K562 (cell line): ENCODE results near the gene C11orf42. TPM values are rescaled to one million over a fixed set of nuclear protein-coding genes. Genes with fewer than 3 reads are reported as not detected.
A peak's percentile ranks its signal among the peaks of the same experiment; 100 is the strongest.

Experiments
- ATAC-seq: fragments of 200-7000 bp; cut with Tn5 transposase; 3 replicates; pipeline ENCODE4 v1.9.1; 2020; ENCODE audit warnings: moderate library complexity
- BruUV-seq: library from RNA; stranded (reverse); fragments of 400-500 nt; replicated peaks from 2 replicates; lab custom pipeline; 2021; lab: Mats Ljungman, UMichigan
- CTCF ChIA-PET: fragments of 300-600 bp; formaldehyde crosslinking; extraction: SDS; loops from one replicate; lab custom pipeline; 2021; ENCODE audit warnings: low intra/inter-chr PET ratio; lab: Yijun Ruan, JAX
- POLR2A ChIA-PET: fragments of 300-600, 350-650 bp; sonication (Branson Sonifier 250); formaldehyde crosslinking; extraction: SDS; loops from one replicate; lab custom pipeline; 2021; ENCODE audit warnings: antibody characterized with exemption, inconsistent platforms; lab: Yijun Ruan, JAX
- DNase-seq, 4 experiments: peaks; one replicate each; pipeline versions ENCODE4 v3.0.0 to v3.0.0-alpha.2; 2011 to 2018; ENCODE audit warnings: low spot score in 3 of 4, mixed read lengths in 3 of 4; ENCODE audit errors: extremely low read depth in 1 of 4
- FAIRE-seq: peaks from 2 replicates; lab custom pipeline; 2011; peaks lifted over from hg19 to GRCh38; lab: Jason Lieb, UNC
- H2AFZ ChIP-seq: 2 replicates; pipeline ENCODE4 v1.6.0; 2011; ENCODE audit warnings: low read depth, low read length, control low read depth, inconsistent platforms
- H3K27ac ChIP-seq: fragments of 200-600 bp; 3 replicates; pipeline ENCODE4 v1.8.0; 2011; ENCODE audit warnings: low read depth, mild to moderate bottlenecking, control low read depth, inconsistent platforms, low read length, moderate library complexity, mixed read lengths; ENCODE audit errors: extremely low read depth
- H3K27me3 ChIP-seq, 2 experiments: fragments of 300-600 bp in 1 of 2; 2 replicates in 1 of 2; 3 replicates in 1 of 2; pipeline versions ENCODE4 v1.6.0 to v1.8.0; 2011; ENCODE audit warnings: inconsistent platforms in 2 of 2, low read length in 2 of 2, mild to moderate bottlenecking in 1 of 2, mixed read lengths in 1 of 2, moderate library complexity in 1 of 2; ENCODE audit not compliant: control insufficient read depth in 2 of 2, insufficient read depth in 2 of 2
- H3K36me3 ChIP-seq: fragments of 300-600 bp; 3 replicates; pipeline ENCODE4 v1.8.0; 2011; ENCODE audit warnings: mild to moderate bottlenecking, low read length, inconsistent platforms; ENCODE audit not compliant: control insufficient read depth, insufficient read depth
- H3K4me1 ChIP-seq, 2 experiments: fragments of 200-600 bp in 1 of 2; replicated peaks in 1 of 2; 2 replicates in 1 of 2; 3 replicates in 1 of 2; pipeline versions ENCODE4 v1.5.1 to v1.8.0; 2011; ENCODE audit warnings: inconsistent platforms in 2 of 2, low read length in 2 of 2, mild to moderate bottlenecking in 1 of 2, mixed read lengths in 1 of 2, moderate library complexity in 1 of 2; ENCODE audit not compliant: control insufficient read depth in 2 of 2, insufficient read depth in 2 of 2
- H3K4me2 ChIP-seq: 2 replicates; pipeline ENCODE4 v1.6.1; 2011; ENCODE audit warnings: low read length, control low read depth, inconsistent platforms, mixed read lengths; ENCODE audit not compliant: insufficient read depth
- H3K4me3 ChIP-seq: fragments of 200-600 bp; sonication (generic), shearing (Covaris generic); 2 replicates; pipeline ENCODE4 v1.5.1; 2016; ENCODE audit warnings: control low read depth, inconsistent platforms
- H3K79me2 ChIP-seq: fragments of 200-600 bp; 3 replicates; pipeline ENCODE4 v1.8.0; 2011; ENCODE audit warnings: low read length, inconsistent platforms; ENCODE audit not compliant: control insufficient read depth, insufficient read depth
- H3K9ac ChIP-seq, 2 experiments: 2 replicates each; pipeline versions ENCODE4 v1.6.0 to v1.6.1; 2011; ENCODE audit warnings: low read depth in 2 of 2, low read length in 2 of 2, control low read depth in 1 of 2, inconsistent platforms in 1 of 2, mild to moderate bottlenecking in 1 of 2, mixed read lengths in 1 of 2; ENCODE audit not compliant: insufficient read depth in 1 of 2
- H3K9me1 ChIP-seq: one replicate; pipeline ENCODE4 v1.6.0; 2011; ENCODE audit warnings: inconsistent platforms, mild to moderate bottlenecking, low read length, moderate library complexity; ENCODE audit not compliant: control insufficient read depth, insufficient read depth
- H3K9me3 ChIP-seq: replicated peaks from 2 replicates; pipeline ENCODE4 v1.5.1; 2011; ENCODE audit warnings: low read depth, low read length, inconsistent platforms; ENCODE audit not compliant: control insufficient read depth, insufficient read depth
- H4K20me1 ChIP-seq: replicated peaks from 2 replicates; pipeline ENCODE4 v1.6.1; 2011; ENCODE audit warnings: low read length, inconsistent platforms, mixed read lengths; ENCODE audit not compliant: control insufficient read depth, insufficient read depth
- ZNF639 ChIP-seq, 2 experiments: fragments of 200-800 bp in 1 of 2; sonication (Bioruptor generic) in 1 of 2; sonication (generic) in 1 of 2; formaldehyde crosslinking in 1 of 2; IDR thresholded peaks in 1 of 2; conservative IDR thresholded peaks in 1 of 2; 2 replicates each; pipeline versions ENCODE4 v1.5.0 to v1.6.1; 2016 to 2020; ENCODE audit warnings: missing compliant biosample characterization in 1 of 2, missing genetic modification characterization in 1 of 2, missing genetic modification reagents in 1 of 2
- whole genome bisulfite sequencing: fragments of 100-300 bp; shearing (Covaris generic); methylation state at CpG from one replicate; pipeline ENCODE4 v1.1.6; 2016; ENCODE audit warnings: low coverage, mixed read lengths; ENCODE audit not compliant: insufficient coverage; ENCODE audit errors: missing lambda C conversion rate; 5-methylcytosine and 5-hydroxymethylcytosine counted together
- in situ Hi-C: fragments of 300-500 bp; cut with MboI; formaldehyde crosslinking; loops from 4 replicates; pipeline ENCODE4 v1.15.0; 2018; ENCODE audit warnings: inconsistent platforms, mixed read lengths
- intact Hi-C: fragments of 100-400 bp; cut with micrococcal nuclease; formaldehyde crosslinking; loops from 2 replicates; pipeline ENCODE4 v1.14.2; 2022
- polyA plus RNA-seq, 8 experiments: library from polyadenylated mRNA; depleted of rRNA in 4 of 8; stranded (reverse) in 5 of 8; unstranded in 3 of 8; fragments of >200 nt; fragmentation: Nextera tagmentation in 2 of 8; fragmentation: Illumina TruSeq in 1 of 8; extraction: Ambion mirVana in 2 of 8; extraction: Trizol in 1 of 8; gene quantifications; 2 replicates each; pipeline versions ENCODE4 v1.2.1 to v1.2.3, GENCODE V29; 2011 to 2014; ENCODE audit warnings: inconsistent platforms in 1 of 8, missing spikeins in 1 of 8
- total RNA-seq, 7 experiments: library from RNA; depleted of rRNA in 6 of 7; stranded (reverse); fragments of >200 nt in 6 of 7; fragmentation: Illumina TruSeq in 2 of 7; extraction: Trizol in 2 of 7; gene quantifications; 2 replicates each; pipeline versions ENCODE4 v1.2.1 to v1.2.3, GENCODE V29; 2011 to 2021; ENCODE audit warnings: low replicate concordance in 1 of 7
- TF ChIP-seq, protein P1 (sequence below), 3 experiments: IDR thresholded peaks in 2 of 3; conservative IDR thresholded peaks in 1 of 3; 2 replicates each; pipeline ENCODE4 v1.5.1; 2011 to 2012; ENCODE audit warnings: low read length in 3 of 3, mild to moderate bottlenecking in 3 of 3, control low read depth in 2 of 3, improper control_type of control experiment in 1 of 3, inconsistent platforms in 1 of 3, low read depth in 1 of 3, mixed read lengths in 1 of 3, moderate library complexity in 1 of 3; ENCODE audit not compliant: insufficient read depth in 2 of 3

Gene C11orf42
- total and polyA plus RNA-seq, 9 of the 15 experiments (the other 6 are each of a cell fraction or from before 2014, with no cell fraction given) = not detected

DNA sequence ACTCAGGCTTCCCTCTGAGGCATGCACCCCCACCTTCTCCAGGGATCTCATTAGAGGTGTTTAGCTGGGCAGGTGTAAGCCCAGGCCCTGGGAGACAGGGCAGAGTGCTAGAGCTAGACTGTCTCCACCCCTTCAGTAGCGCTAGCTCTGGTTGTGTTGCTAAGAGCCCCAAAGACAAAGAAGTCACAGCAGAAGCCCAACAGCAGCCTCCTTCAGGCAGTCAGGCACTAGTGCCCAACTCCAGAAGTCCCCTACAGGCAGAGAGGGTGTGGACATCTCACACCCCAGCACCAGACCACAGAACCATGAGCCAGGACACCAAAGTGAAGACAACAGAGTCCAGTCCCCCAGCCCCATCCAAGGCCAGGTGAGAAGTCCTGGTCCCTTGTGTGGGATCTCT, 33.5 kb downstream of the C11orf42 start, which contains the start of gene CNGA4:
Gene CNGA4 (plus strand): TSS at position 188 of the 400 bp plus-strand sequence. CDS start 118 bp downstream, at position 306.
- Histone ChIP-seq H3K27me3 (peaks cover 7 to 39% of the 10 kb centered on the region in 2 experiments; a peak in 4 of 5 replicates), H3K79me2 (peaks cover 6% of the 10 kb centered on the region), H3K9me1 (no peaks in the 10 kb centered on the region), H4K20me1 (no peaks in the 10 kb centered on the region), H3K9ac (no peak within 1 kb of the TSS), H3K4me2 (no peak within 1 kb of the TSS), H2AFZ (no peak within 1 kb of the TSS), H3K9me3 (no peaks in the 10 kb centered on the region), H3K36me3 (no peaks in the 10 kb centered on the region), H3K4me3 (no peak within 1 kb of the TSS), H3K4me1 (peaks cover 2 to 9% of the 10 kb centered on the region in 2 experiments; a peak in 3 of 5 replicates), H3K27ac (no peak within 1 kb of the TSS)
- no peak for ATAC-seq
- TF ChIP-seq, protein P1, sequence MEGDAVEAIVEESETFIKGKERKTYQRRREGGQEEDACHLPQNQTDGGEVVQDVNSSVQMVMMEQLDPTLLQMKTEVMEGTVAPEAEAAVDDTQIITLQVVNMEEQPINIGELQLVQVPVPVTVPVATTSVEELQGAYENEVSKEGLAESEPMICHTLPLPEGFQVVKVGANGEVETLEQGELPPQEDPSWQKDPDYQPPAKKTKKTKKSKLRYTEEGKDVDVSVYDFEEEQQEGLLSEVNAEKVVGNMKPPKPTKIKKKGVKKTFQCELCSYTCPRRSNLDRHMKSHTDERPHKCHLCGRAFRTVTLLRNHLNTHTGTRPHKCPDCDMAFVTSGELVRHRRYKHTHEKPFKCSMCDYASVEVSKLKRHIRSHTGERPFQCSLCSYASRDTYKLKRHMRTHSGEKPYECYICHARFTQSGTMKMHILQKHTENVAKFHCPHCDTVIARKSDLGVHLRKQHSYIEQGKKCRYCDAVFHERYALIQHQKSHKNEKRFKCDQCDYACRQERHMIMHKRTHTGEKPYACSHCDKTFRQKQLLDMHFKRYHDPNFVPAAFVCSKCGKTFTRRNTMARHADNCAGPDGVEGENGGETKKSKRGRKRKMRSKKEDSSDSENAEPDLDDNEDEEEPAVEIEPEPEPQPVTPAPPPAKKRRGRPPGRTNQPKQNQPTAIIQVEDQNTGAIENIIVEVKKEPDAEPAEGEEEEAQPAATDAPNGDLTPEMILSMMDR (IDR thresholded peaks at IDR 0.05 in 2 of 3, conservative IDR thresholded peaks at IDR 0.05 in 1 of 3; ENCODE audit: insufficient read depth in 2 of 3, low read depth in 1 of 3, low read length in 3 of 3) = 0 out of 6 replicates have a peak, but pooled peaks of 2 of the 3 experiments have one; percentile 6 to 25
- no peak for TF ChIP-seq ZNF639 (CRISPR knock-in tag; conservative IDR thresholded peaks at IDR 0.05 in 1 of 2, IDR thresholded peaks at IDR 0.05 in 1 of 2)
- no peak for FAIRE-seq
- intact Hi-C loops = no loop called here
- ChIA-PET CTCF (no interaction called here), POLR2A (no interaction called here)
- no TSS peak for BruUV-seq
- WGBS = 46% methylated on average over 1 of the region's 1 CpG
- in situ Hi-C loops = no loop called here
- DNase-seq = no peak
